H1 (cell line): ENCODE measurements around the gene PRELID1. TPM values are rescaled to one million over a fixed set of nuclear protein-coding genes. Genes with fewer than 3 reads are reported as not detected.

ENCODE experiments used
- CTCF ChIA-PET: fragments of 300-600 bp; sonication (Branson Sonifier 250); formaldehyde crosslinking; loops from one replicate; lab custom pipeline; 2021; ENCODE audit not compliant: partially characterized antibody; lab: Charles Lee
- POLR2A ChIA-PET: fragments of 300-600 bp; sonication (Branson Sonifier 250); formaldehyde crosslinking; loops from one replicate; lab custom pipeline; 2021; ENCODE audit warnings: inconsistent platforms; ENCODE audit not compliant: partially characterized antibody; lab: Charles Lee
- DNase-seq, 2 experiments: peaks; one replicate each; pipeline versions ENCODE4 v3.0.0 to v3.0.0-alpha.2; 2010 to 2022; ENCODE audit warnings: low spot score in 2 of 2, low read depth in 1 of 2, mixed read lengths in 1 of 2
- FAIRE-seq: peaks from 2 replicates; lab custom pipeline; 2011; peaks lifted over from hg19 to GRCh38; lab: Jason Lieb, UNC
- H2AFZ ChIP-seq: 2 replicates; pipeline ENCODE4 v1.8.1; 2012; ENCODE audit warnings: low read length, inconsistent platforms
- H2AK5ac ChIP-seq: 2 replicates; pipeline ENCODE4 v1.6.1; 2013; ENCODE audit warnings: low read depth, low read length
- H2BK120ac ChIP-seq: replicated peaks from 2 replicates; pipeline ENCODE3; 2013; ENCODE audit warnings: low read depth, low read length, inconsistent platforms
- H2BK12ac ChIP-seq: 2 replicates; pipeline ENCODE4 v1.6.1; 2013; ENCODE audit warnings: low read depth, low read length
- H2BK15ac ChIP-seq: 2 replicates; pipeline ENCODE4 v1.6.1; 2013; ENCODE audit warnings: low read length
- H2BK20ac ChIP-seq: 2 replicates; pipeline ENCODE4 v1.6.1; 2013; ENCODE audit warnings: low read length
- H2BK5ac ChIP-seq: 2 replicates; pipeline ENCODE4 v1.6.1; 2013; ENCODE audit warnings: low read depth, low read length
- H3K14ac ChIP-seq: 2 replicates; pipeline ENCODE4 v1.6.1; 2013; ENCODE audit warnings: inconsistent platforms; ENCODE audit not compliant: insufficient read length
- H3K18ac ChIP-seq: 2 replicates; pipeline ENCODE4 v1.6.1; 2013; ENCODE audit warnings: low read length; ENCODE audit errors: extremely low read depth
- H3K23ac ChIP-seq: 2 replicates; pipeline ENCODE4 v1.6.1; 2013; ENCODE audit warnings: inconsistent platforms; ENCODE audit not compliant: insufficient read length
- H3K23me2 ChIP-seq: 2 replicates; pipeline ENCODE4 v1.6.1; 2013; ENCODE audit warnings: low read depth, low read length
- H3K27ac ChIP-seq: 2 replicates; pipeline ENCODE4 v1.6.1; 2011; ENCODE audit warnings: low read depth, low read length, inconsistent platforms
- H3K27me3 ChIP-seq, 4 experiments: replicated peaks in 1 of 4; 1 replicate in 1 of 4; 2 replicates in 3 of 4; pipeline versions ENCODE4 v1.6.1 to v1.8.1; 2011 to 2013; ENCODE audit warnings: low read length in 3 of 4, mild to moderate bottlenecking in 3 of 4, inconsistent platforms in 2 of 4, mixed read lengths in 2 of 4, moderate library complexity in 1 of 4; ENCODE audit not compliant: control insufficient read depth in 3 of 4, insufficient read depth in 3 of 4; ENCODE audit errors: extremely low read depth in 1 of 4
- H3K36me3 ChIP-seq, 4 experiments: 2 replicates each; pipeline versions ENCODE4 v1.6.1 to v1.8.1; 2011 to 2013; ENCODE audit warnings: mild to moderate bottlenecking in 4 of 4, low read length in 3 of 4, moderate library complexity in 2 of 4, control low read depth in 1 of 4, inconsistent platforms in 1 of 4; ENCODE audit not compliant: insufficient read depth in 4 of 4, control insufficient read depth in 2 of 4
- H3K4ac ChIP-seq: replicated peaks from 2 replicates; pipeline ENCODE3; 2013; ENCODE audit warnings: low read length, low read depth, mixed read lengths, inconsistent platforms; ENCODE audit not compliant: insufficient read length
- H3K4me1 ChIP-seq, 4 experiments: replicated peaks in 1 of 4; 1 replicate in 1 of 4; 2 replicates in 3 of 4; pipeline versions ENCODE4 v1.6.1 to v1.8.1; 2011 to 2013; ENCODE audit warnings: low read length in 3 of 4, inconsistent platforms in 2 of 4, mixed read lengths in 1 of 4; ENCODE audit not compliant: insufficient read depth in 4 of 4, control insufficient read depth in 3 of 4
- H3K4me2 ChIP-seq, 2 experiments: 2 replicates each; pipeline versions ENCODE4 v1.6.1 to v1.8.1; 2011 to 2013; ENCODE audit warnings: low read depth in 2 of 2, low read length in 2 of 2, control low read depth in 1 of 2, inconsistent platforms in 1 of 2, mild to moderate bottlenecking in 1 of 2; ENCODE audit not compliant: insufficient read depth in 1 of 2
- H3K4me3 ChIP-seq, 4 experiments: fragments of 200-600, 300-600 bp in 1 of 4; sonication (generic), shearing (Covaris generic), sonication (Bioruptor Twin) in 1 of 4; 2 replicates each; pipeline versions ENCODE4 v1.5.1 to v1.8.1; 2011 to 2016; ENCODE audit warnings: low read length in 4 of 4, low read depth in 3 of 4, control low read depth in 2 of 4, inconsistent platforms in 2 of 4, mild to moderate bottlenecking in 2 of 4, mixed read lengths in 1 of 4, moderate library complexity in 1 of 4; ENCODE audit not compliant: insufficient read depth in 2 of 4; ENCODE audit errors: extremely low read depth in 1 of 4
- H3K56ac ChIP-seq: replicated peaks from 2 replicates; pipeline ENCODE3; 2013; ENCODE audit warnings: low read depth, mild to moderate bottlenecking, mixed read lengths, low read length, inconsistent platforms; ENCODE audit not compliant: insufficient read length
- H3K79me1 ChIP-seq: 2 replicates; pipeline ENCODE4 v1.6.1; 2013; ENCODE audit warnings: low read depth, low read length, control low read depth
- H3K79me2 ChIP-seq, 2 experiments: 2 replicates each; pipeline versions ENCODE4 v1.6.1 to v1.8.1; 2012 to 2013; ENCODE audit warnings: low read length in 2 of 2, mild to moderate bottlenecking in 2 of 2, inconsistent platforms in 1 of 2; ENCODE audit not compliant: insufficient read depth in 2 of 2, control insufficient read depth in 1 of 2
- H3K9ac ChIP-seq, 4 experiments: replicated peaks in 1 of 4; 1 replicate in 1 of 4; 2 replicates in 3 of 4; pipeline versions ENCODE4 v1.6.1 to v1.8.1; 2011 to 2013; ENCODE audit warnings: low read depth in 3 of 4, low read length in 3 of 4, control low read depth in 2 of 4, mild to moderate bottlenecking in 2 of 4, moderate library complexity in 2 of 4, inconsistent platforms in 1 of 4; ENCODE audit errors: extremely low read depth in 1 of 4
- H3K9me3 ChIP-seq, 2 experiments: 2 replicates each; pipeline versions ENCODE4 v1.6.1 to v1.8.1; 2012 to 2013; ENCODE audit warnings: mild to moderate bottlenecking in 2 of 2, moderate library complexity in 2 of 2, control low read depth in 1 of 2, inconsistent platforms in 1 of 2, low read depth in 1 of 2, low read length in 1 of 2, mixed read lengths in 1 of 2; ENCODE audit not compliant: insufficient read depth in 2 of 2
- H4K20me1 ChIP-seq, 2 experiments: replicated peaks in 1 of 2; 2 replicates each; pipeline versions ENCODE3 to v1.8.1; 2011 to 2013; ENCODE audit warnings: inconsistent platforms in 2 of 2, low read length in 2 of 2, mild to moderate bottlenecking in 1 of 2; ENCODE audit not compliant: insufficient read depth in 2 of 2, control insufficient read depth in 1 of 2
- H4K5ac ChIP-seq: 2 replicates; pipeline ENCODE4 v1.6.1; 2013; ENCODE audit warnings: low read length, low read depth, mixed read lengths, inconsistent platforms; ENCODE audit not compliant: insufficient read length
- H4K8ac ChIP-seq: 2 replicates; pipeline ENCODE4 v1.8.0; 2013; ENCODE audit warnings: mild to moderate bottlenecking, moderate library complexity, low read length, inconsistent platforms; ENCODE audit not compliant: insufficient read depth; ENCODE audit errors: extremely low read depth
- H4K91ac ChIP-seq: replicated peaks from 2 replicates; pipeline ENCODE3; 2013; ENCODE audit warnings: low read length, mixed read lengths, inconsistent platforms; ENCODE audit not compliant: insufficient read length
- CEBPB ChIP-seq: IDR thresholded peaks from 2 replicates; pipeline ENCODE4 v1.6.1; 2012; ENCODE audit warnings: low read depth, low read length
- CHD2 ChIP-seq: IDR thresholded peaks from 2 replicates; pipeline ENCODE4 v1.6.1; 2012; ENCODE audit warnings: low read length, improper control_type of control experiment
- EGR1 ChIP-seq: IDR thresholded peaks from 2 replicates; pipeline ENCODE4 v1.6.1; 2011; ENCODE audit warnings: low read depth, low read length, borderline replicate concordance
- HDAC2 ChIP-seq, 2 experiments: fragments of 300-600 bp in 1 of 2; sonication (generic) in 1 of 2; IDR thresholded peaks; 2 replicates each; pipeline ENCODE4 v1.6.1; 2011 to 2012; ENCODE audit warnings: low read depth in 2 of 2, low read length in 2 of 2, mild to moderate bottlenecking in 2 of 2, moderate library complexity in 2 of 2, borderline replicate concordance in 1 of 2, inconsistent platforms in 1 of 2
- JUND ChIP-seq: IDR thresholded peaks from 2 replicates; pipeline ENCODE4 v1.6.1; 2011; ENCODE audit warnings: mild to moderate bottlenecking, improper control_type of control experiment, low read length
- NANOG ChIP-seq: IDR thresholded peaks from 2 replicates; pipeline ENCODE4 v1.6.1; 2011; ENCODE audit warnings: low read length, low read depth, mild to moderate bottlenecking, inconsistent platforms; ENCODE audit not compliant: insufficient read depth, poor library complexity, severe bottlenecking
- PHF8 ChIP-seq: fragments of 200-600 bp; sonication (generic); conservative IDR thresholded peaks from 2 replicates; pipeline ENCODE4 v1.7.1; 2012; ENCODE audit warnings: low read depth, mild to moderate bottlenecking, inconsistent platforms, low read length, moderate library complexity
- SAP30 ChIP-seq: fragments of 300-600 bp; sonication (generic); IDR thresholded peaks from 2 replicates; pipeline ENCODE4 v1.7.1; 2012; ENCODE audit warnings: low read length, moderate library complexity, mild to moderate bottlenecking, inconsistent platforms; ENCODE audit not compliant: insufficient read depth, insufficient replicate concordance
- USF2 ChIP-seq: IDR thresholded peaks from 2 replicates; pipeline ENCODE4 v1.6.1; 2011; ENCODE audit warnings: low read length, improper control_type of control experiment
- ZNF274 ChIP-seq: IDR thresholded peaks from 2 replicates; pipeline ENCODE4 v1.7.0; 2012; ENCODE audit warnings: low read length, borderline replicate concordance; ENCODE audit errors: extremely low read depth
- WGBS, 2 experiments: shearing (Covaris generic) in 1 of 2; methylation state at CpG; one replicate each; pipeline versions ENCODE4 v1.1.6 to v1.1.7; 2013 to 2015; ENCODE audit warnings: low lambda C conversion rate in 2 of 2, mixed read lengths in 2 of 2, inconsistent platforms in 1 of 2, low coverage in 1 of 2, missing lambda C conversion rate in 1 of 2; ENCODE audit not compliant: insufficient replicate concordance in 2 of 2, insufficient coverage in 1 of 2, insufficient read length in 1 of 2; ENCODE audit errors: extremely low coverage in 1 of 2, missing lambda C conversion rate in 1 of 2; 5-methylcytosine and 5-hydroxymethylcytosine counted together
- polyA plus RNA-seq, 7 experiments: library from polyadenylated mRNA; depleted of rRNA in 3 of 7; stranded (reverse) in 5 of 7; unstranded in 2 of 7; fragments of >200 nt in 5 of 7; fragments of 200-250 nt in 2 of 7; gene quantifications; 1 replicate in 5 of 7; 2 replicates in 1 of 7; 4 replicates in 1 of 7; pipeline versions ENCODE4 v1.2.1 to v1.2.3, GENCODE V29; 2011 to 2013; ENCODE audit warnings: missing spikeins in 2 of 7, mixed read lengths in 2 of 7
- total RNA-seq: library from RNA; stranded (reverse); fragmentation: NEBNext Ultra II Directional; extraction: Animal tissue kit (Norgen Biotek cat#: 25700); gene quantifications from 2 replicates; pipeline ENCODE4 v1.2.1, GENCODE V29; 2021

Gene PRELID1
- total and polyA plus RNA-seq, 2 of the 8 experiments (the other 6 are each of a cell fraction or from before 2014, with no cell fraction given): 272 to 428 TPM

DNA sequence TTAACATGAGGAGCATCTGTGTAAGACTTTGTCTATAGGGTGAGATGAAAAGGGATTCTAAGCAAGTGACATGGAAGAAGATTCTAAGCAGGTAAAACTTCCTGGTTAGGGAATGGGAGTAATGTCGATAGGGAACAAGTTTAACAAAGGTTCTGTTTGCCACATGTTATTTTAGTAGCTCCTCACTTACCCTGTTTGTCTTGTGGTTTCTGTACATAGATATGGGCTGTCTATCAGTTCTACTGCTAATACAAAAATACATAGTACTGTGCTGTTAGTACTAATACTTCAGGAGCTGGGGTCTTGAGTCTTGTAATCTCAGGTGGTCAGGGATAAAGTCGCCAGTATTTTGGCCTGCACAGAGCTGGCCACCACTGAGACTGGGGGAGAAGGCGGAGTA is 32.9 kb upstream of the PRELID1 start:
- Histone ChIP-seq H3K4me1 (no peaks in the 10 kb centered on the region), H3K23me2 (no peaks in the 10 kb centered on the region), H3K18ac (no peak overlapping the region), H3K4me3 (no peak overlapping the region), H3K14ac (no peak overlapping the region), H3K27ac (no peak overlapping the region), H3K56ac (no peak overlapping the region), H4K20me1 (peaks cover 0 to 2% of the 10 kb centered on the region in 2 experiments), H2BK20ac (no peak overlapping the region), H3K79me2 (no peaks in the 10 kb centered on the region), H2AK5ac (no peak overlapping the region), H3K36me3 (peaks cover 39 to 87% (median 62%) of the 10 kb centered on the region in 4 experiments), H4K91ac (no peak overlapping the region), H2BK12ac (no peak overlapping the region), H3K4ac (no peak overlapping the region), H2BK120ac (no peak overlapping the region), H3K4me2 (no peak overlapping the region), H3K9ac (no peak overlapping the region), H3K27me3 (no peaks in the 10 kb centered on the region), H3K79me1 (0 out of 2 replicates have a peak, but pooled peaks cover 2% of the 10 kb centered on the region), H3K9me3 (no peaks in the 10 kb centered on the region), H2BK15ac (no peak overlapping the region), H2BK5ac (no peak overlapping the region), H4K8ac (no peak overlapping the region), H3K23ac (no peak overlapping the region), H4K5ac (no peak overlapping the region), H2AFZ (no peak overlapping the region)
- ChIA-PET POLR2A (interaction anchor here (0.9 to 1.8 kb wide), 3 partner anchors 18 to 108 kb away, joined by 3 to 5 read pairs (median 3); no protein-coding TSS in a partner anchor), CTCF (interaction anchor here (0.8 to 4.9 kb wide), 3 partner anchors 39 to 159 kb away, joined by 3 to 23 read pairs (median 3); no protein-coding TSS in a partner anchor)
- 98% methylated on average over 3 of the region's 3 CpGs; no CpG with 5 or more reads in 1 of the 2 experiments for WGBS, 2 experiments
- no peak for DNase-seq
- no peak for FAIRE-seq
- TF ChIP-seq USF2: no peak
- no peak for TF ChIP-seq CHD2
- TF ChIP-seq NANOG: no peak
- no peak for TF ChIP-seq PHF8
- no peak for TF ChIP-seq EGR1
- no peak for TF ChIP-seq JUND
- no peak for TF ChIP-seq SAP30
- TF ChIP-seq ZNF274: no peak
- no peak for TF ChIP-seq HDAC2 (IDR thresholded peaks at IDR 0.05; ENCODE audit: borderline replicate concordance in 1 of 2, low read depth in 2 of 2, low read length in 2 of 2)
- no peak for TF ChIP-seq CEBPB
